ENCODE data around the gene SNX14.

- TF ChIP-seq, protein P1, sequence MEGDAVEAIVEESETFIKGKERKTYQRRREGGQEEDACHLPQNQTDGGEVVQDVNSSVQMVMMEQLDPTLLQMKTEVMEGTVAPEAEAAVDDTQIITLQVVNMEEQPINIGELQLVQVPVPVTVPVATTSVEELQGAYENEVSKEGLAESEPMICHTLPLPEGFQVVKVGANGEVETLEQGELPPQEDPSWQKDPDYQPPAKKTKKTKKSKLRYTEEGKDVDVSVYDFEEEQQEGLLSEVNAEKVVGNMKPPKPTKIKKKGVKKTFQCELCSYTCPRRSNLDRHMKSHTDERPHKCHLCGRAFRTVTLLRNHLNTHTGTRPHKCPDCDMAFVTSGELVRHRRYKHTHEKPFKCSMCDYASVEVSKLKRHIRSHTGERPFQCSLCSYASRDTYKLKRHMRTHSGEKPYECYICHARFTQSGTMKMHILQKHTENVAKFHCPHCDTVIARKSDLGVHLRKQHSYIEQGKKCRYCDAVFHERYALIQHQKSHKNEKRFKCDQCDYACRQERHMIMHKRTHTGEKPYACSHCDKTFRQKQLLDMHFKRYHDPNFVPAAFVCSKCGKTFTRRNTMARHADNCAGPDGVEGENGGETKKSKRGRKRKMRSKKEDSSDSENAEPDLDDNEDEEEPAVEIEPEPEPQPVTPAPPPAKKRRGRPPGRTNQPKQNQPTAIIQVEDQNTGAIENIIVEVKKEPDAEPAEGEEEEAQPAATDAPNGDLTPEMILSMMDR (IDR thresholded peaks at IDR 0.05; ENCODE audit: low read depth, low read length, poor library complexity, severe bottlenecking) = no peak
- TF ChIP-seq EZH2phosphoT487 (IDR thresholded peaks at IDR 0.05; ENCODE audit: borderline replicate concordance, low read length) = no peak
Measured at GRCh38 chr6:85565736-85566135, 27.9 kb downstream of the SNX14 start.
